ENCODE data around the gene VWF. TPM values are rescaled to one million over a fixed set of nuclear protein-coding genes. Genes with fewer than 3 reads are reported as not detected.

The VWF gene
- polyA plus RNA-seq, 1 donor (not counting 4 experiments of a cell fraction or from before 2014, with no cell fraction given), result 0.01 TPM

- Histone ChIP-seq H3K9ac (ENCODE audit: control insufficient read depth, extremely low read depth, insufficient read depth, low read length) (no peak overlapping the region), H3K9me1 (ENCODE audit: control insufficient read depth, extremely low read depth, insufficient read depth, low read length) (no peaks in the 10 kb centered on the region), H3K79me2 (ENCODE audit: control insufficient read depth, insufficient read depth, low read length) (no peaks in the 10 kb centered on the region), H3K4me3 (ENCODE audit: control insufficient read depth in 2 of 3, extremely low read depth in 1 of 3, insufficient read depth in 2 of 3, low read depth in 1 of 3, low read length in 3 of 3) (no peak overlapping the region), H3K27ac (ENCODE audit: control insufficient read depth, insufficient read depth, low read length) (no peak overlapping the region), H4K20me1 (ENCODE audit: control insufficient read depth, extremely low read depth, insufficient read depth, low read length) (no peaks in the 10 kb centered on the region), H3K36me3 (ENCODE audit: control insufficient read depth in 2 of 2, extremely low read depth in 1 of 2, insufficient read depth in 2 of 2, low read length in 2 of 2) (no peaks in the 10 kb centered on the region), H3K9me3 (ENCODE audit: control insufficient read depth, low read depth, low read length) (no peaks in the 10 kb centered on the region), H2AFZ (ENCODE audit: control insufficient read depth, low read length) (no peak overlapping the region), H3K27me3 (ENCODE audit: control insufficient read depth, extremely low read depth, insufficient read depth, low read length) (peaks cover 11% of the 10 kb centered on the region), H3K4me2 (ENCODE audit: control insufficient read depth, extremely low read depth, insufficient read depth, low read depth, low read length) (no peak overlapping the region), H3K4me1 (ENCODE audit: control insufficient read depth, extremely low read depth, insufficient read depth, low read length) (no peaks in the 10 kb centered on the region)
- FAIRE-seq (no peak), DNase-seq (ENCODE audit: low read depth, low spot score) (no peak)
- dilution Hi-C loops (cut with MboI; ENCODE audit: extremely low pct_ligation_motif_present, low sequenced_read_pairs), result no loop called here
- TF ChIP-seq EZH2 (IDR thresholded peaks at IDR 0.05; ENCODE audit: low read length), result no peak
- TF ChIP-seq CTCF (optimal IDR thresholded peaks at IDR 0.05 in 1 of 3, IDR thresholded peaks at IDR 0.05 in 1 of 3, conservative IDR thresholded peaks at IDR 0.05 in 1 of 3; ENCODE audit: extremely low read depth in 1 of 3, insufficient read depth in 2 of 3, low read length in 3 of 3), result no peak
Observed at GRCh38 chr12:5984873-5985272, 139.6 kb downstream of the VWF start.

- H3K9me1 ChIP-seq (ENCODE audit: control insufficient read depth, extremely low read depth, insufficient read depth, low read length), result no peaks in the 10 kb centered on the region
- H3K36me3 ChIP-seq (ENCODE audit: control insufficient read depth in 2 of 2, extremely low read depth in 1 of 2, insufficient read depth in 2 of 2, low read length in 2 of 2), result no peaks in the 10 kb centered on the region
- H4K20me1 ChIP-seq (ENCODE audit: control insufficient read depth, extremely low read depth, insufficient read depth, low read length), result no peaks in the 10 kb centered on the region
- dilution Hi-C loops (cut with MboI; ENCODE audit: extremely low pct_ligation_motif_present, low sequenced_read_pairs), result no loop called here
- H3K4me3 ChIP-seq (ENCODE audit: control insufficient read depth in 2 of 3, extremely low read depth in 1 of 3, insufficient read depth in 2 of 3, low read depth in 1 of 3, low read length in 3 of 3), result no peak overlapping the region
- no peak for TF ChIP-seq EZH2 (IDR thresholded peaks at IDR 0.05; ENCODE audit: low read length)
- no peak for TF ChIP-seq CTCF (optimal IDR thresholded peaks at IDR 0.05 in 1 of 3, IDR thresholded peaks at IDR 0.05 in 1 of 3, conservative IDR thresholded peaks at IDR 0.05 in 1 of 3; ENCODE audit: extremely low read depth in 1 of 3, insufficient read depth in 2 of 3, low read length in 3 of 3)
- no peaks in the 10 kb centered on the region for H3K9me3 ChIP-seq (ENCODE audit: control insufficient read depth, low read depth, low read length)
- FAIRE-seq (no peak), DNase-seq (ENCODE audit: low read depth, low spot score) (no peak)
- H3K4me2 ChIP-seq (ENCODE audit: control insufficient read depth, extremely low read depth, insufficient read depth, low read depth, low read length), result no peak overlapping the region
- H3K9ac ChIP-seq (ENCODE audit: control insufficient read depth, extremely low read depth, insufficient read depth, low read length), result no peak overlapping the region
- peaks cover 11% of the 10 kb centered on the region for H3K27me3 ChIP-seq (ENCODE audit: control insufficient read depth, extremely low read depth, insufficient read depth, low read length)
- H3K4me1 ChIP-seq (ENCODE audit: control insufficient read depth, extremely low read depth, insufficient read depth, low read length), result no peaks in the 10 kb centered on the region
- H3K79me2 ChIP-seq (ENCODE audit: control insufficient read depth, insufficient read depth, low read length), result no peaks in the 10 kb centered on the region
- no peak overlapping the region for H3K27ac ChIP-seq (ENCODE audit: control insufficient read depth, insufficient read depth, low read length)
- H2AFZ ChIP-seq (ENCODE audit: control insufficient read depth, low read length), result no peak overlapping the region
Observed at GRCh38 chr12:5982106-5982505, 142.4 kb downstream of the VWF start.
